ENCODE data around the gene AIMP1.
"Not testable (repeated sequence)": the region's sequence is repeated elsewhere in the genome, so short reads cannot be mapped to it uniquely, and the experiment has no call there.

AIMP1 gene

GRCh38 chr4:106384878-106385277, 68.5 kb downstream of the AIMP1 start:
- TF ChIP-seq ZFX (IDR thresholded peaks at IDR 0.05; ENCODE audit: borderline replicate concordance) (no peak), CTCF (IDR thresholded peaks at IDR 0.05) (no peak)
- no peak overlapping the region for H3K27ac ChIP-seq

GRCh38 chr4:106385853-106386393, 69.6 kb downstream of the AIMP1 start:
- no peak overlapping the region for H3K27ac ChIP-seq
- TF ChIP-seq ZFX (IDR thresholded peaks at IDR 0.05; ENCODE audit: borderline replicate concordance) (no peak), CTCF (IDR thresholded peaks at IDR 0.05) (no peak)

- no peak overlapping the region for H3K27ac ChIP-seq
- TF ChIP-seq ZFX (IDR thresholded peaks at IDR 0.05; ENCODE audit: borderline replicate concordance) (no peak), CTCF (IDR thresholded peaks at IDR 0.05) (no peak)
Measured at GRCh38 chr4:106395582-106395981, 79.2 kb downstream of the AIMP1 start.

GRCh38 chr4:106398898-106399297, 82.5 kb downstream of the AIMP1 start:
- not testable (repeated sequence) for H3K27ac ChIP-seq

Measured in 22Rv1 (cell line).